MCF 10A (cell line): ENCODE measurements around the gene HTATSF1. TPM values are rescaled to one million over a fixed set of nuclear protein-coding genes. Genes with fewer than 3 reads are reported as not detected.

Experiments used
- Bru-seq: library from RNA; stranded (reverse); fragments of 400-500 nt; gene quantifications from one replicate; lab custom pipeline; 2021; lab: Mats Ljungman, UMichigan
- BruChase-seq, 2 experiments: library from RNA; stranded (reverse); fragments of 400-500 nt; gene quantifications; one replicate each; lab custom pipeline; 2021; lab: Mats Ljungman, UMichigan
- BruUV-seq: library from RNA; stranded (reverse); fragments of 400-500 nt; replicated peaks from 2 replicates; lab custom pipeline; 2021; lab: Mats Ljungman, UMichigan
- CTCF ChIA-PET: fragments of 300-600 bp; sonication (Branson Sonifier 250); formaldehyde crosslinking; extraction: SDS; loops from one replicate; lab custom pipeline; 2021; ENCODE audit warnings: antibody characterized with exemption, inconsistent platforms; lab: Yijun Ruan, JAX
- POLR2A ChIA-PET: fragments of 300-600, 350-650 bp; sonication (Branson Sonifier 250); formaldehyde crosslinking; extraction: SDS; loops from one replicate; lab custom pipeline; 2020; ENCODE audit warnings: antibody characterized with exemption, inconsistent platforms; lab: Yijun Ruan, JAX
- DNase-seq: peaks from one replicate; pipeline ENCODE4 v3.0.0-alpha.2; 2018; ENCODE audit not compliant: unreplicated experiment
- H3K27ac Mint-ChIP-seq: one replicate; pipeline ENCODE4 v1.8.0; 2022; ENCODE audit warnings: mild to moderate bottlenecking, low read depth, mixed read lengths; ENCODE audit not compliant: unreplicated experiment
- H3K27me3 Mint-ChIP-seq: one replicate; pipeline ENCODE4 v1.8.0; 2022; ENCODE audit warnings: mixed read lengths; ENCODE audit not compliant: insufficient read depth, unreplicated experiment
- H3K36me3 Mint-ChIP-seq: one replicate; pipeline ENCODE4 v1.8.0; 2022; ENCODE audit warnings: mild to moderate bottlenecking, moderate library complexity, mixed read lengths; ENCODE audit not compliant: insufficient read depth, unreplicated experiment
- H3K4me1 Mint-ChIP-seq: one replicate; pipeline ENCODE4 v1.8.0; 2022; ENCODE audit warnings: mixed read lengths; ENCODE audit not compliant: insufficient read depth, unreplicated experiment
- H3K4me3 Mint-ChIP-seq: one replicate; pipeline ENCODE4 v1.8.0; 2022; ENCODE audit warnings: mild to moderate bottlenecking, moderate library complexity, mixed read lengths; ENCODE audit not compliant: unreplicated experiment
- H3K9me3 Mint-ChIP-seq: one replicate; pipeline ENCODE4 v1.8.0; 2022; ENCODE audit warnings: mixed read lengths; ENCODE audit not compliant: unreplicated experiment
- CTCF ChIP-seq: fragments of 200-600 bp; IDR thresholded peaks from one replicate; pipeline ENCODE4 v1.8.0; 2022; ENCODE audit warnings: antibody characterized with exemption, mild to moderate bottlenecking; ENCODE audit not compliant: unreplicated experiment
- intact Hi-C: fragments of 100-400 bp; cut with micrococcal nuclease; formaldehyde crosslinking; loops from 2 replicates; pipeline ENCODE4 v1.14.1; 2022
- long read RNA-seq: library from polyadenylated mRNA; stranded (forward); transcript quantifications from one replicate; pipeline ENCODE4 v2.0.0, GENCODE V29; 2022
- total RNA-seq: library from RNA; stranded (reverse); gene quantifications from 2 replicates; pipeline ENCODE4 v1.2.3, GENCODE V29; 2022

HTATSF1 gene
- total RNA-seq (17.6 and 23.3 TPM in 2 replicates), Bru-seq, nascent RNA (percentile 80 among the genes with signal in this experiment), BruChase-seq, experiment 1, labeled RNA remaining after a 6-hour chase (percentile 89 among the genes with signal in this experiment), BruChase-seq, experiment 2, labeled RNA remaining after a 2-hour chase (percentile 80 among the genes with signal in this experiment)
- long read RNA-seq, transcript HTATSF1-201 (9 exons, 2,775 nt): minor isoform, 38 of 128 reads
- long read RNA-seq, transcript HTATSF1-204 (10 exons, 3,019 nt): major isoform, 60 of 128 reads
- long read RNA-seq, partial matches to known transcripts: 10 of 128 reads
- long read RNA-seq, other reads (novel, unspliced or antisense): 20 of 128 reads

GRCh38 chrX:136497556-136498052 is at the start of gene HTATSF1:
HTATSF1 (plus strand) TSS chrX:136497592; CDS start chrX:136497685, 93 bp downstream.
- no peak for TF ChIP-seq CTCF
- peak within 1 kb of the TSS; percentile 89 for H3K27ac Mint-ChIP-seq
- intact Hi-C loops: loop anchor here (1.0 to 10.0 kb wide), 4 partner anchors 80 to 473 kb away; no protein-coding TSS in a partner anchor
- H3K36me3 Mint-ChIP-seq: peaks cover 17% of the 10 kb centered on the region
- POLR2A ChIA-PET: interaction anchor here (1.0 to 1.2 kb wide), 3 partner anchors 13 to 28 kb away, joined by 3 to 5 read pairs (median 4); no protein-coding TSS in a partner anchor
- peak; percentile 30 for DNase-seq
- H3K4me1 Mint-ChIP-seq: no peaks in the 10 kb centered on the region
- BruUV-seq: no TSS peak
- H3K27me3 Mint-ChIP-seq: peaks cover 16% of the 10 kb centered on the region
- H3K4me3 Mint-ChIP-seq: peak within 1 kb of the TSS; percentile 81
- H3K9me3 Mint-ChIP-seq: no peaks in the 10 kb centered on the region
- CTCF ChIA-PET: interaction anchor here (0.6 to 0.7 kb wide), 2 partner anchors 281 to 311 kb away, joined by 3 read pairs; no protein-coding TSS in a partner anchor

GRCh38 chrX:136447968-136448367 is 49.4 kb upstream of the HTATSF1 start:
- Mint-ChIP-seq H3K27ac (no peak overlapping the region), H3K27me3 (no peaks in the 10 kb centered on the region), H3K4me1 (no peaks in the 10 kb centered on the region), H3K36me3 (no peaks in the 10 kb centered on the region), H3K9me3 (no peaks in the 10 kb centered on the region), H3K4me3 (no peak overlapping the region)
- intact Hi-C loops: no loop called here
- no peak for TF ChIP-seq CTCF
- BruUV-seq: no TSS peak
- ChIA-PET CTCF (no interaction called here), POLR2A (no interaction called here)
- no peak for DNase-seq

GRCh38 chrX:136450050-136450830 is 47.2 kb upstream of the HTATSF1 start:
- intact Hi-C loops: no loop called here
- Mint-ChIP-seq H3K27me3 (no peaks in the 10 kb centered on the region), H3K36me3 (no peaks in the 10 kb centered on the region), H3K27ac (no peak overlapping the region), H3K4me1 (no peaks in the 10 kb centered on the region), H3K4me3 (no peak overlapping the region), H3K9me3 (no peaks in the 10 kb centered on the region)
- BruUV-seq: no TSS peak
- TF ChIP-seq CTCF: no peak
- CTCF ChIA-PET: interaction anchor here (0.5 kb wide), 1 partner anchor 10 kb away, joined by 4 read pairs; no protein-coding TSS in a partner anchor
- POLR2A ChIA-PET: interaction anchor here (0.7 to 0.8 kb wide), 2 partner anchors 18 to 51 kb away, joined by 3 read pairs; no protein-coding TSS in a partner anchor
- DNase-seq: no peak

- no peaks in the 10 kb centered on the region for H3K9me3 Mint-ChIP-seq
- ChIA-PET CTCF (interaction anchor here (0.7 kb wide), 1 partner anchor 84 kb away, joined by 3 read pairs; no protein-coding TSS in a partner anchor), POLR2A (no interaction called here)
- DNase-seq: no peak
- H3K4me1 Mint-ChIP-seq: no peaks in the 10 kb centered on the region
- no peak overlapping the region for H3K27ac Mint-ChIP-seq
- no TSS peak for BruUV-seq
- H3K4me3 Mint-ChIP-seq: no peak overlapping the region
- H3K36me3 Mint-ChIP-seq: no peaks in the 10 kb centered on the region
- no peak for TF ChIP-seq CTCF
- intact Hi-C loops: no loop called here
- H3K27me3 Mint-ChIP-seq: peaks cover 19% of the 10 kb centered on the region
These were observed 44.8 kb upstream of the HTATSF1 start for GRCh38 chrX:136452614-136453013.
